SU-DHL-6 (cell line): ENCODE results near the gene FAM168B.

ENCODE experiments used
- CTCF ChIP-seq: fragments of 200-600 bp; sonication (generic); IDR thresholded peaks from one replicate; pipeline ENCODE4 v1.5.1; 2017; ENCODE audit warnings: antibody characterized with exemption, mild to moderate bottlenecking, low read length, moderate library complexity; ENCODE audit not compliant: insufficient read depth, poor library complexity, severe bottlenecking
- EZH2phosphoT487 ChIP-seq: fragments of 200-600 bp; sonication (generic), shearing (Covaris generic); conservative IDR thresholded peaks from 2 replicates; pipeline ENCODE4 v1.6.1; 2018; ENCODE audit warnings: mild to moderate bottlenecking, antibody characterized with exemption, low read length, moderate library complexity, mixed read lengths

- no peak for TF ChIP-seq CTCF
- no peak for TF ChIP-seq EZH2phosphoT487
Observed at GRCh38 chr2:131015764-131016163, 77.5 kb downstream of the FAM168B start.
